ENCODE measurements around the gene OR51V1. TPM values are rescaled to one million over a fixed set of nuclear protein-coding genes. Genes with fewer than 3 reads are reported as not detected.

Gene OR51V1
- total and polyA plus RNA-seq, 7 donors: not detected

GRCh38 chr11:5230266-5230665 is 29.8 kb upstream of the OR51V1 start:
- Histone ChIP-seq H3K36me3 (no peaks in the 10 kb centered on the region), H3K27ac (no peak overlapping the region), H3K9me3 (no peaks in the 10 kb centered on the region), H3K4me3 (no peak overlapping the region), H3K27me3 (no peaks in the 10 kb centered on the region), H3K4me1 (no peaks in the 10 kb centered on the region)
- no peak for TF ChIP-seq EP300 (IDR thresholded peaks at IDR 0.05)
- TF ChIP-seq CTCF (IDR thresholded peaks at IDR 0.05): no peak
- no peak for TF ChIP-seq POLR2A (IDR thresholded peaks at IDR 0.05)
- no peak for TF ChIP-seq POLR2AphosphoS5 (IDR thresholded peaks at IDR 0.05)
- intact Hi-C loops (cut with DNase I): no loop called here
- no peak for DNase-seq
- WGBS, 2 donors: 89 to 94% methylated on average over 1 of the region's 1 CpG

DNA sequence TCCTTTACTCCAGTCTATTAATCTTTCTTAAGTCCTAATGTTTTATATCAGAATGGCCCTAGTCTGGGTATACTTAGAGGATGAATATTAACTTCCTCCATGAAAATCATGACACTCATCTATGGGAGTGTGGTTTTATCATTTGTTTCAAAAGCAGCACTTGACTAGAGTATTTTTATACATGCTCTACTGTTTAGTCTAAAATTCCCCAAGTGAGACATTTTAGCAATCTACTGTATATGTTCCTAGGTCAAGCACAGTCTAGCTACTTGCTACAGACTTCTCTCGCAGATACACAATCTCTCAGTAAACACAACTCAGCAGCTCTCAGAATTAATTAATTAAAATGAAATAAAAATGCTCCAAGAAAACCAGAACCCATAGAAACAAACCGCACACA is 29.3 kb upstream of the OR51V1 start:
- intact Hi-C loops (cut with DNase I): no loop called here
- no peak overlapping the region for H3K4me3 ChIP-seq
- no peaks in the 10 kb centered on the region for H3K4me1 ChIP-seq
- no peak for DNase-seq
- TF ChIP-seq POLR2A (IDR thresholded peaks at IDR 0.05) (no peak), POLR2AphosphoS5 (IDR thresholded peaks at IDR 0.05) (no peak), EP300 (IDR thresholded peaks at IDR 0.05) (no peak), CTCF (IDR thresholded peaks at IDR 0.05) (no peak)
- no peaks in the 10 kb centered on the region for H3K9me3 ChIP-seq
- no peak overlapping the region for H3K27ac ChIP-seq
- no peaks in the 10 kb centered on the region for H3K27me3 ChIP-seq
- no peaks in the 10 kb centered on the region for H3K36me3 ChIP-seq
- WGBS, 2 donors: 84 to 92% methylated on average over 2 of the region's 2 CpGs

- TF ChIP-seq EP300 (IDR thresholded peaks at IDR 0.05): no peak
- no peak for TF ChIP-seq POLR2A (IDR thresholded peaks at IDR 0.05)
- no peak for TF ChIP-seq CTCF (IDR thresholded peaks at IDR 0.05)
- no peak for TF ChIP-seq POLR2AphosphoS5 (IDR thresholded peaks at IDR 0.05)
- H3K36me3 ChIP-seq: no peaks in the 10 kb centered on the region
- no peak for DNase-seq
- intact Hi-C loops (cut with DNase I): no loop called here
- no peaks in the 10 kb centered on the region for H3K4me1 ChIP-seq
- no peaks in the 10 kb centered on the region for H3K27me3 ChIP-seq
- H3K27ac ChIP-seq: no peak overlapping the region
- no peaks in the 10 kb centered on the region for H3K9me3 ChIP-seq
- no peak overlapping the region for H3K4me3 ChIP-seq
- 86 to 87% methylated on average over 1 of the region's 1 CpG for WGBS, 2 donors
Observed at GRCh38 chr11:5229356-5229755, 28.9 kb upstream of the OR51V1 start.

DNA sequence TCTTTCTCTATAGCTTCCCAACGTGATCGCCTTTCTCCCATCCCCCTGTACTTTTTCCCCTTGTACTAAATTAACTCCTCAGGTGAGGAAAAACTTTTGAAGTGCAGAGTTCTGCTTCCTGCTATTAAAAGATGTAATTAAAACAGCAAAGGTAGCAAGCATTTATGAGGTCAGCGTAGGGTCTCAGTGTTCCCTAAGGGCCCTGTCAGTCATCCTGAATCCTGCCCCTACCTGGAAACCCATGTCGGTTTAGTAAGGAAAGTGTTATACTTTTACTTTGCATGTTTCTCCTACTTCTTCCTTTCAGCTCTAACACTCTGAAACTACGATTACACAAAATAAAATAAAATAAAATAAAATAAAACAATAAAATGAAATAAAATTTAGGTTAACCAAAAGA is 27.6 kb upstream of the OR51V1 start:
- DNase-seq: no peak
- intact Hi-C loops (cut with DNase I): no loop called here
- WGBS, 2 donors: 49 to 60% methylated on average over 5 of the region's 5 CpGs
- H3K4me3 ChIP-seq: no peak overlapping the region
- no peaks in the 10 kb centered on the region for H3K9me3 ChIP-seq
- no peak for TF ChIP-seq POLR2AphosphoS5 (IDR thresholded peaks at IDR 0.05)
- TF ChIP-seq POLR2A (IDR thresholded peaks at IDR 0.05): no peak
- TF ChIP-seq CTCF (IDR thresholded peaks at IDR 0.05): no peak
- TF ChIP-seq EP300 (IDR thresholded peaks at IDR 0.05): no peak
- no peak overlapping the region for H3K27ac ChIP-seq
- no peaks in the 10 kb centered on the region for H3K4me1 ChIP-seq
- no peaks in the 10 kb centered on the region for H3K27me3 ChIP-seq
- H3K36me3 ChIP-seq: no peaks in the 10 kb centered on the region

DNA sequence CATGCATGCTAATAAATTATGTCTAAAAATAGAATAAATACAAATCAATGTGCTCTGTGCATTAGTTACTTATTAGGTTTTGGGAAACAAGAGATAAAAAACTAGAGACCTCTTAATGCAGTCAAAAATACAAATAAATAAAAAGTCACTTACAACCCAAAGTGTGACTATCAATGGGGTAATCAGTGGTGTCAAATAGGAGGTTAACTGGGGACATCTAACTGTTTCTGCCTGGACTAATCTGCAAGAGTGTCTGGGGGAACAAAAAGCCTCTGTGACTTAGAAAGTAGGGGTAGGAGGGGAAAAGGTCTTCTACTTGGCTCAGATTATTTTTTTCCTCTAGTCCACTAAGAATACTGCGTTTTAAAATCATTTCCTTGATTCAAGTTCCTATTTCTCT is 27.2 kb upstream of the OR51V1 start:
- Histone ChIP-seq H3K27me3 (no peaks in the 10 kb centered on the region), H3K36me3 (no peaks in the 10 kb centered on the region), H3K4me3 (no peak overlapping the region), H3K27ac (no peak overlapping the region), H3K9me3 (no peaks in the 10 kb centered on the region), H3K4me1 (no peaks in the 10 kb centered on the region)
- DNase-seq: no peak
- intact Hi-C loops (cut with DNase I): no loop called here
- WGBS, 2 donors: 19 to 54% methylated on average over 1 of the region's 1 CpG
- no peak for TF ChIP-seq POLR2AphosphoS5 (IDR thresholded peaks at IDR 0.05)
- TF ChIP-seq EP300 (IDR thresholded peaks at IDR 0.05): no peak
- TF ChIP-seq CTCF (IDR thresholded peaks at IDR 0.05): no peak
- TF ChIP-seq POLR2A (IDR thresholded peaks at IDR 0.05): no peak
